K562 (cell line): ENCODE results near the gene MATCAP1. TPM values are rescaled to one million over a fixed set of nuclear protein-coding genes. Genes with fewer than 3 reads are reported as not detected.

ENCODE experiments used
- ETV6 ChIP-seq, 3 experiments: fragments of 150-350 bp in 1 of 3; sonication (generic) in 1 of 3; formaldehyde crosslinking in 1 of 3; IDR thresholded peaks; 2 replicates each; pipeline versions ENCODE4 v1.6.1 to v1.8.0; 2014 to 2022; ENCODE audit warnings: borderline replicate concordance in 2 of 3, low read depth in 2 of 3, antibody characterized with exemption in 1 of 3, low read length in 1 of 3, mild to moderate bottlenecking in 1 of 3, missing genetic modification reagents in 1 of 3
- TEAD2 ChIP-seq: fragments of 450-650 bp; IDR thresholded peaks from 2 replicates; pipeline ENCODE4 v1.6.1; 2016; ENCODE audit warnings: missing genetic modification characterization, control low read depth, missing compliant biosample characterization
- ZZZ3 ChIP-seq: fragments of 450-650 bp; IDR thresholded peaks from 2 replicates; pipeline ENCODE4 v1.6.1; 2016; ENCODE audit warnings: antibody characterized with exemption, mild to moderate bottlenecking, moderate library complexity
- polyA plus RNA-seq, 8 experiments: library from polyadenylated mRNA; depleted of rRNA in 4 of 8; stranded (reverse) in 5 of 8; unstranded in 3 of 8; fragments of >200 nt; fragmentation: Nextera tagmentation in 2 of 8; fragmentation: Illumina TruSeq in 1 of 8; extraction: Ambion mirVana in 2 of 8; extraction: Trizol in 1 of 8; gene quantifications; 2 replicates each; pipeline versions ENCODE4 v1.2.1 to v1.2.3, GENCODE V29; 2011 to 2014; ENCODE audit warnings: inconsistent platforms in 1 of 8, missing spikeins in 1 of 8
- total RNA-seq, 7 experiments: library from RNA; depleted of rRNA in 6 of 7; stranded (reverse); fragments of >200 nt in 6 of 7; fragmentation: Illumina TruSeq in 2 of 7; extraction: Trizol in 2 of 7; gene quantifications; 2 replicates each; pipeline versions ENCODE4 v1.2.1 to v1.2.3, GENCODE V29; 2011 to 2021; ENCODE audit warnings: low replicate concordance in 1 of 7
- TF ChIP-seq, protein P1 (sequence below): fragments of 450-650 bp; IDR thresholded peaks from 2 replicates; pipeline ENCODE4 v1.6.1; 2016; ENCODE audit warnings: low read depth
- TF ChIP-seq, protein P2 (sequence below): fragments of 450-650 bp; IDR thresholded peaks from 2 replicates; pipeline ENCODE4 v1.6.1; 2016; ENCODE audit warnings: borderline replicate concordance
- TF ChIP-seq, protein P3 (sequence below): fragments of 450-650 bp; IDR thresholded peaks from 2 replicates; pipeline ENCODE4 v1.7.1; 2018; ENCODE audit warnings: mild to moderate bottlenecking, low read depth; ENCODE audit not compliant: partially characterized antibody
- TF ChIP-seq, protein P4 (sequence below): sonication (generic); formaldehyde crosslinking; IDR thresholded peaks from 2 replicates; pipeline ENCODE4 v1.8.1; 2023; ENCODE audit warnings: mild to moderate bottlenecking, missing genetic modification reagents
- TF ChIP-seq, protein P5 (sequence below): IDR thresholded peaks from 2 replicates; pipeline ENCODE4 v1.6.1; 2011; ENCODE audit not compliant: insufficient read length; ENCODE audit errors: extremely low read depth

The MATCAP1 gene
- total and polyA plus RNA-seq, 9 of the 15 experiments (the other 6 are each of a cell fraction or from before 2014, with no cell fraction given): 3.4 to 20.5 (median 10.3) TPM

DNA sequence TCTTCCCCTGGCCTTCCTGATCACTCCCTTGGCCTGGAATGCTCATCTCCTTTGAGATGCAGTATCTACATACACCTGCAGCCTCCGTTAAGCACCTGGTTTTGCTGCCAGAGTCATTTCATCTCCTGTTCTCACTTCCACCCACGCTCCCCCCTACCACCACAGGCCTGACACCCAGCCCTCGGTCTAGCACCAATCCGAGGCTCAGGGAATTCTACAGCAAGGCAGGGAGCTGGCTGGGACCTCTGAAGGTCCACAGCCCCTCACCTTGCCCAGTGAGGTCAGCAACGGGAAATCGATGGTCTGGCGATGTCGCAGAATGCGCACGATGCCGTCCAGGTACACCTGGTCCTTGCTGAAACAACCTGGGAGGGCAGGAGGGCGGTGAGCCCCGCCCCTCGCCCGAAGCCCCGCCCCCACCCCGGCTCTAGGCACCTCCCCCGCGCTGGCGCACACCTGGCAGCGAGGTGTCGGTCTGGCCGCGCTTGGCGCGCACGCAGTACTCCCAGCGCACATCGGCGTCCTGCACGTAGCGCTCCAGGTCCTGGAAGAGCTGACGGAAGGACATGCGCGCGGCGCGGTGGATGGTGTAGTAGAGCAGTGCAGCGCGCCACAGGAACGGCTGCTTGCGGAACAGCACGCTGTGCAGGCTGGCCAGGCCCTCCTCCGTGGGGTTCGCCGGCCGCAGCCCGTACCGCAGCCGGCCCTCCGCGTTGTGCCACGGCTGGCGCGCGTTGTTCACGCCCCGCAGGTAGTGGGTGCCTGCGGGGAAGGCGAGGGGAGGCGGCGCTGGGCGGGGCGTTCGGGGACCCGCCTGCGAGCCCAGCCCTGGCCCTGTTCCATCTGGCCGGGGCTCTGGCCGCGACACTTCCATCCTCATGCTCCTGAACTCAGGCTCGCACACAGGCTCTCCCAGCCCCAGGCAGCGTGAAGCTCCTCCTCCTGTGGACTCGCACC is 5.7 kb downstream of the MATCAP1 start (continued):
- TF ChIP-seq, protein P1, sequence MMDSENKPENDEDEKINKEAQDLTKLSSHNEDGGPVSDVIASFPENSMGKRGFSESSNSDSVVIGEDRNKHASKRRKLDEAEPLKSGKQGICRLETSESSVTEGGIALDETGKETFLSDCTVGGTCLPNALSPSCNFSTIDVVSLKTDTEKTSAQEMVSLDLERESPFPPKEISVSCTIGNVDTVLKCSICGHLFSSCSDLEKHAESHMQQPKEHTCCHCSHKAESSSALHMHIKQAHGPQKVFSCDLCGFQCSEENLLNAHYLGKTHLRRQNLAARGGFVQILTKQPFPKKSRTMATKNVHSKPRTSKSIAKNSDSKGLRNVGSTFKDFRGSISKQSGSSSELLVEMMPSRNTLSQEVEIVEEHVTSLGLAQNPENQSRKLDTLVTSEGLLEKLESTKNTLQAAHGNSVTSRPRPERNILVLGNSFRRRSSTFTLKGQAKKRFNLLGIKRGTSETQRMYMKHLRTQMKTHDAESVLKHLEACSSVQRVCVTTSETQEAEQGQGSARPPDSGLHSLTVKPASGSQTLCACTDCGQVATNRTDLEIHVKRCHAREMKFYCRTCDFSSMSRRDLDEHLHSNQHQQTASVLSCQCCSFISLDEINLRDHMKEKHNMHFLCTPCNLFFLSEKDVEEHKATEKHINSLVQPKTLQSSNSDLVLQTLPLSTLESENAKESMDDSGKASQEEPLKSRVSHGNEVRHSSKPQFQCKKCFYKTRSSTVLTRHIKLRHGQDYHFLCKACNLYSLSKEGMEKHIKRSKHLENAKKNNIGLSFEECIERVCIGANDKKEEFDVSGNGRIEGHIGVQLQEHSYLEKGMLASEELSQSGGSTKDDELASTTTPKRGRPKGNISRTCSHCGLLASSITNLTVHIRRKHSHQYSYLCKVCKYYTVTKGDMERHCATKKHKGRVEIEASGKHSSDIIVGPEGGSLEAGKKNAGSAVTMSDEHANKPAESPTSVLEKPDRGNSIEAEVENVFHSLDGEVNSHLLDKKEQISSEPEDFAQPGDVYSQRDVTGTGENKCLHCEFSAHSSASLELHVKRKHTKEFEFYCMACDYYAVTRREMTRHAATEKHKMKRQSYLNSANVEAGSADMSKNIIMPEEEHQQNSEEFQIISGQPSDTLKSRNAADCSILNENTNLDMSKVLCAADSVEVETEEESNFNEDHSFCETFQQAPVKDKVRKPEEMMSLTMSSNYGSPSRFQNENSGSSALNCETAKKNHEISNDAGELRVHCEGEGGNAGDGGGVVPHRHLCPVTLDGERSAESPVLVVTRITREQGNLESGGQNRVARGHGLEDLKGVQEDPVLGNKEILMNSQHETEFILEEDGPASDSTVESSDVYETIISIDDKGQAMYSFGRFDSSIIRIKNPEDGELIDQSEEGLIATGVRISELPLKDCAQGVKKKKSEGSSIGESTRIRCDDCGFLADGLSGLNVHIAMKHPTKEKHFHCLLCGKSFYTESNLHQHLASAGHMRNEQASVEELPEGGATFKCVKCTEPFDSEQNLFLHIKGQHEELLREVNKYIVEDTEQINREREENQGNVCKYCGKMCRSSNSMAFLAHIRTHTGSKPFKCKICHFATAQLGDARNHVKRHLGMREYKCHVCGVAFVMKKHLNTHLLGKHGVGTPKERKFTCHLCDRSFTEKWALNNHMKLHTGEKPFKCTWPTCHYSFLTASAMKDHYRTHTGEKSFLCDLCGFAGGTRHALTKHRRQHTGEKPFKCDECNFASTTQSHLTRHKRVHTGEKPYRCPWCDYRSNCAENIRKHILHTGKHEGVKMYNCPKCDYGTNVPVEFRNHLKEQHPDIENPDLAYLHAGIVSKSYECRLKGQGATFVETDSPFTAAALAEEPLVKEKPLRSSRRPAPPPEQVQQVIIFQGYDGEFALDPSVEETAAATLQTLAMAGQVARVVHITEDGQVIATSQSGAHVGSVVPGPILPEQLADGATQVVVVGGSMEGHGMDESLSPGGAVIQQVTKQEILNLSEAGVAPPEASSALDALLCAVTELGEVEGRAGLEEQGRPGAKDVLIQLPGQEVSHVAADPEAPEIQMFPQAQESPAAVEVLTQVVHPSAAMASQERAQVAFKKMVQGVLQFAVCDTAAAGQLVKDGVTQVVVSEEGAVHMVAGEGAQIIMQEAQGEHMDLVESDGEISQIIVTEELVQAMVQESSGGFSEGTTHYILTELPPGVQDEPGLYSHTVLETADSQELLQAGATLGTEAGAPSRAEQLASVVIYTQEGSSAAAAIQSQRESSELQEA: no peak
- TF ChIP-seq, protein P2, sequence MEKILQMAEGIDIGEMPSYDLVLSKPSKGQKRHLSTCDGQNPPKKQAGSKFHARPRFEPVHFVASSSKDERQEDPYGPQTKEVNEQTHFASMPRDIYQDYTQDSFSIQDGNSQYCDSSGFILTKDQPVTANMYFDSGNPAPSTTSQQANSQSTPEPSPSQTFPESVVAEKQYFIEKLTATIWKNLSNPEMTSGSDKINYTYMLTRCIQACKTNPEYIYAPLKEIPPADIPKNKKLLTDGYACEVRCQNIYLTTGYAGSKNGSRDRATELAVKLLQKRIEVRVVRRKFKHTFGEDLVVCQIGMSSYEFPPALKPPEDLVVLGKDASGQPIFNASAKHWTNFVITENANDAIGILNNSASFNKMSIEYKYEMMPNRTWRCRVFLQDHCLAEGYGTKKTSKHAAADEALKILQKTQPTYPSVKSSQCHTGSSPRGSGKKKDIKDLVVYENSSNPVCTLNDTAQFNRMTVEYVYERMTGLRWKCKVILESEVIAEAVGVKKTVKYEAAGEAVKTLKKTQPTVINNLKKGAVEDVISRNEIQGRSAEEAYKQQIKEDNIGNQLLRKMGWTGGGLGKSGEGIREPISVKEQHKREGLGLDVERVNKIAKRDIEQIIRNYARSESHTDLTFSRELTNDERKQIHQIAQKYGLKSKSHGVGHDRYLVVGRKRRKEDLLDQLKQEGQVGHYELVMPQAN: no peak
- TF ChIP-seq, protein P3, sequence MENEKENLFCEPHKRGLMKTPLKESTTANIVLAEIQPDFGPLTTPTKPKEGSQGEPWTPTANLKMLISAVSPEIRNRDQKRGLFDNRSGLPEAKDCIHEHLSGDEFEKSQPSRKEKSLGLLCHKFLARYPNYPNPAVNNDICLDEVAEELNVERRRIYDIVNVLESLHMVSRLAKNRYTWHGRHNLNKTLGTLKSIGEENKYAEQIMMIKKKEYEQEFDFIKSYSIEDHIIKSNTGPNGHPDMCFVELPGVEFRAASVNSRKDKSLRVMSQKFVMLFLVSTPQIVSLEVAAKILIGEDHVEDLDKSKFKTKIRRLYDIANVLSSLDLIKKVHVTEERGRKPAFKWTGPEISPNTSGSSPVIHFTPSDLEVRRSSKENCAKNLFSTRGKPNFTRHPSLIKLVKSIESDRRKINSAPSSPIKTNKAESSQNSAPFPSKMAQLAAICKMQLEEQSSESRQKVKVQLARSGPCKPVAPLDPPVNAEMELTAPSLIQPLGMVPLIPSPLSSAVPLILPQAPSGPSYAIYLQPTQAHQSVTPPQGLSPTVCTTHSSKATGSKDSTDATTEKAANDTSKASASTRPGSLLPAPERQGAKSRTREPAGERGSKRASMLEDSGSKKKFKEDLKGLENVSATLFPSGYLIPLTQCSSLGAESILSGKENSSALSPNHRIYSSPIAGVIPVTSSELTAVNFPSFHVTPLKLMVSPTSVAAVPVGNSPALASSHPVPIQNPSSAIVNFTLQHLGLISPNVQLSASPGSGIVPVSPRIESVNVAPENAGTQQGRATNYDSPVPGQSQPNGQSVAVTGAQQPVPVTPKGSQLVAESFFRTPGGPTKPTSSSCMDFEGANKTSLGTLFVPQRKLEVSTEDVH: no peak
- TF ChIP-seq ZZZ3 (no peak), ETV6 (IDR thresholded peaks at IDR 0.05; ENCODE audit: borderline replicate concordance in 1 of 2, low read depth in 2 of 2, low read length in 1 of 2) (no peak), ETV6 (CRISPR knock-in tag; IDR thresholded peaks at IDR 0.05; ENCODE audit: borderline replicate concordance) (no peak), TEAD2 (tag) (no peak)
- TF ChIP-seq, protein P4, sequence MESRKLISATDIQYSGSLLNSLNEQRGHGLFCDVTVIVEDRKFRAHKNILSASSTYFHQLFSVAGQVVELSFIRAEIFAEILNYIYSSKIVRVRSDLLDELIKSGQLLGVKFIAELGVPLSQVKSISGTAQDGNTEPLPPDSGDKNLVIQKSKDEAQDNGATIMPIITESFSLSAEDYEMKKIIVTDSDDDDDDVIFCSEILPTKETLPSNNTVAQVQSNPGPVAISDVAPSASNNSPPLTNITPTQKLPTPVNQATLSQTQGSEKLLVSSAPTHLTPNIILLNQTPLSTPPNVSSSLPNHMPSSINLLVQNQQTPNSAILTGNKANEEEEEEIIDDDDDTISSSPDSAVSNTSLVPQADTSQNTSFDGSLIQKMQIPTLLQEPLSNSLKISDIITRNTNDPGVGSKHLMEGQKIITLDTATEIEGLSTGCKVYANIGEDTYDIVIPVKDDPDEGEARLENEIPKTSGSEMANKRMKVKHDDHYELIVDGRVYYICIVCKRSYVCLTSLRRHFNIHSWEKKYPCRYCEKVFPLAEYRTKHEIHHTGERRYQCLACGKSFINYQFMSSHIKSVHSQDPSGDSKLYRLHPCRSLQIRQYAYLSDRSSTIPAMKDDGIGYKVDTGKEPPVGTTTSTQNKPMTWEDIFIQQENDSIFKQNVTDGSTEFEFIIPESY (CRISPR knock-in tag): peak; percentile 88
- TF ChIP-seq, protein P5, sequence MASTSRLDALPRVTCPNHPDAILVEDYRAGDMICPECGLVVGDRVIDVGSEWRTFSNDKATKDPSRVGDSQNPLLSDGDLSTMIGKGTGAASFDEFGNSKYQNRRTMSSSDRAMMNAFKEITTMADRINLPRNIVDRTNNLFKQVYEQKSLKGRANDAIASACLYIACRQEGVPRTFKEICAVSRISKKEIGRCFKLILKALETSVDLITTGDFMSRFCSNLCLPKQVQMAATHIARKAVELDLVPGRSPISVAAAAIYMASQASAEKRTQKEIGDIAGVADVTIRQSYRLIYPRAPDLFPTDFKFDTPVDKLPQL: no peak
